ENCODE measurements around the gene ACOT4.
"Not testable (repeated sequence)": the region's sequence is repeated elsewhere in the genome, so short reads cannot be mapped to it uniquely, and the experiment has no call there.

The ACOT4 gene

GRCh38 chr14:73574251-73574650, 17.4 kb upstream of the ACOT4 start:
- not testable (repeated sequence) for H3K4me3 ChIP-seq (ENCODE audit: low read length); DNase-seq (ENCODE audit: low read depth, low spot score)

GRCh38 chr14:73576391-73576790, 15.3 kb upstream of the ACOT4 start:
- no peak overlapping the region for H3K4me3 ChIP-seq (ENCODE audit: low read length)
- no peak for DNase-seq (ENCODE audit: low read depth, low spot score)

- not testable (repeated sequence) for H3K4me3 ChIP-seq (ENCODE audit: low read length); DNase-seq (ENCODE audit: low read depth, low spot score)
These were observed 14.5 kb upstream of the ACOT4 start for GRCh38 chr14:73577214-73577613.

GRCh38 chr14:73582102-73582979, 9.3 kb upstream of the ACOT4 start:
- DNase-seq (ENCODE audit: low read depth, low spot score) = not testable (repeated sequence)

GRCh38 chr14:73588695-73589094, 3.0 kb upstream of the ACOT4 start:
- DNase-seq (ENCODE audit: low read depth, low spot score) = no peak

More at GRCh38 chr14:73582102-73582979, 9.3 kb upstream of the ACOT4 start:
- not testable (repeated sequence) for H3K4me3 ChIP-seq (ENCODE audit: low read length)

GRCh38 chr14:73589116-73589515, 2.6 kb upstream of the ACOT4 start:
- DNase-seq (ENCODE audit: low read depth, low spot score) = no peak
- no peak overlapping the region for H3K4me3 ChIP-seq (ENCODE audit: low read length)

More at GRCh38 chr14:73588695-73589094, 3.0 kb upstream of the ACOT4 start:
- no peak overlapping the region for H3K4me3 ChIP-seq (ENCODE audit: low read length)

GRCh38 chr14:73590673-73591004, 1.0 kb upstream of the ACOT4 start:
- not testable (repeated sequence) for DNase-seq (ENCODE audit: low read depth, low spot score); H3K4me3 ChIP-seq (ENCODE audit: low read length)

- no peak overlapping the region for H3K4me3 ChIP-seq (ENCODE audit: low read length)
These were observed 2.8 kb downstream of the ACOT4 start for GRCh38 chr14:73594491-73594890.

GRCh38 chr14:73599499-73599898, 7.8 kb downstream of the ACOT4 start:
- DNase-seq (ENCODE audit: low read depth, low spot score) = no peak
- H3K4me3 ChIP-seq (ENCODE audit: low read length) = no peak overlapping the region

More at GRCh38 chr14:73594491-73594890, 2.8 kb downstream of the ACOT4 start:
- no peak for DNase-seq (ENCODE audit: low read depth, low spot score)

- no peak for DNase-seq (ENCODE audit: low read depth, low spot score)
These were observed 11.3 kb downstream of the ACOT4 start for GRCh38 chr14:73602994-73603393.

GRCh38 chr14:73606271-73606670, 14.6 kb downstream of the ACOT4 start:
- DNase-seq (ENCODE audit: low read depth, low spot score) = no peak
- no peak overlapping the region for H3K4me3 ChIP-seq (ENCODE audit: low read length)

More at GRCh38 chr14:73602994-73603393, 11.3 kb downstream of the ACOT4 start:
- no peak overlapping the region for H3K4me3 ChIP-seq (ENCODE audit: low read length)

- no peak for DNase-seq (ENCODE audit: low read depth, low spot score)
- no peak overlapping the region for H3K4me3 ChIP-seq (ENCODE audit: low read length)
These were observed 15.6 kb downstream of the ACOT4 start for GRCh38 chr14:73607241-73607640.

GRCh38 chr14:73610687-73611086, 19.0 kb downstream of the ACOT4 start:
- no peak for DNase-seq (ENCODE audit: low read depth, low spot score)
- no peak overlapping the region for H3K4me3 ChIP-seq (ENCODE audit: low read length)

GRCh38 chr14:73612339-73613045, 20.8 kb downstream of the ACOT4 start, which contains the start of gene ACOT6:
ACOT6 (plus strand) TSS chr14:73612517; CDS start chr14:73612572, 55 bp downstream.
- DNase-seq (ENCODE audit: low read depth, low spot score) = no peak
- no peak within 1 kb of the TSS for H3K4me3 ChIP-seq (ENCODE audit: low read length)

GRCh38 chr14:73613046-73613383, 21.3 kb downstream of the ACOT4 start:
- DNase-seq (ENCODE audit: low read depth, low spot score) = no peak
- no peak overlapping the region for H3K4me3 ChIP-seq (ENCODE audit: low read length)

- H3K4me3 ChIP-seq (ENCODE audit: low read length) = no peak overlapping the region
- no peak for DNase-seq (ENCODE audit: low read depth, low spot score)
These were observed 21.8 kb downstream of the ACOT4 start for GRCh38 chr14:73613419-73613963.

- no peak overlapping the region for H3K4me3 ChIP-seq (ENCODE audit: low read length)
- no peak for DNase-seq (ENCODE audit: low read depth, low spot score)
These were observed 25.2 kb downstream of the ACOT4 start for GRCh38 chr14:73616831-73617230.

- no peak overlapping the region for H3K4me3 ChIP-seq (ENCODE audit: low read length)
- no peak for DNase-seq (ENCODE audit: low read depth, low spot score)
These were observed 27.9 kb downstream of the ACOT4 start for GRCh38 chr14:73619524-73619923.

GRCh38 chr14:73620268-73620667, 28.6 kb downstream of the ACOT4 start:
- DNase-seq (ENCODE audit: low read depth, low spot score) = no peak
- no peak overlapping the region for H3K4me3 ChIP-seq (ENCODE audit: low read length)

GRCh38 chr14:73623504-73624054, 31.9 kb downstream of the ACOT4 start:
- H3K4me3 ChIP-seq (ENCODE audit: low read length) = no peak overlapping the region
- DNase-seq (ENCODE audit: low read depth, low spot score) = no peak

All from Jurkat, Clone E6-1 (cell line).